Left ventricle myocardium inferior (tissue), 1 donor: ENCODE data around the gene KCNK5. TPM values are rescaled to one million over a fixed set of nuclear protein-coding genes. Genes with fewer than 3 reads are reported as not detected.

Experiments used
- DNase-seq: peaks from one replicate; pipeline ENCODE4 v3.0.0-alpha.2; 2020
- H3K27ac ChIP-seq: fragments of 200-600 bp; replicated peaks from 2 replicates; pipeline ENCODE4 v1.8.0; 2021
- H3K27me3 ChIP-seq: fragments of 200-600 bp; 2 replicates; pipeline ENCODE4 v1.8.0; 2021; ENCODE audit warnings: low read depth
- H3K36me3 ChIP-seq: fragments of 200-600 bp; 2 replicates; pipeline ENCODE4 v1.8.0; 2021
- H3K4me1 ChIP-seq: fragments of 200-600 bp; 2 replicates; pipeline ENCODE4 v1.8.0; 2021
- H3K4me3 ChIP-seq: fragments of 200-600 bp; 2 replicates; pipeline ENCODE4 v1.8.0; 2021; ENCODE audit warnings: mild to moderate bottlenecking, moderate library complexity
- H3K9me3 ChIP-seq: fragments of 200-600 bp; replicated peaks from 2 replicates; pipeline ENCODE4 v1.8.0; 2021
- intact Hi-C: fragments of 100-400 bp; cut with micrococcal nuclease; formaldehyde crosslinking; loops from one replicate; pipeline ENCODE4 v1.11.0; 2022
- total RNA-seq: library from RNA; stranded (reverse); fragmentation: NEBNext Ultra II Directional; extraction: Animal tissue kit (Norgen Biotek cat#: 25700); gene quantifications from one replicate; pipeline ENCODE4 v1.2.1, GENCODE V29; 2021
- TF ChIP-seq, protein P1 (sequence below): fragments of 200-600 bp; IDR thresholded peaks from 2 replicates; pipeline ENCODE4 v1.8.0; 2021; ENCODE audit warnings: antibody characterized with exemption, mild to moderate bottlenecking, borderline replicate concordance
- donor health status: DM: no; HTN: yes; CAD: no; lungs with severe emphysema.

Gene KCNK5
- total RNA-seq, 1 donor from 2014 or later: 0.47 TPM

DNA sequence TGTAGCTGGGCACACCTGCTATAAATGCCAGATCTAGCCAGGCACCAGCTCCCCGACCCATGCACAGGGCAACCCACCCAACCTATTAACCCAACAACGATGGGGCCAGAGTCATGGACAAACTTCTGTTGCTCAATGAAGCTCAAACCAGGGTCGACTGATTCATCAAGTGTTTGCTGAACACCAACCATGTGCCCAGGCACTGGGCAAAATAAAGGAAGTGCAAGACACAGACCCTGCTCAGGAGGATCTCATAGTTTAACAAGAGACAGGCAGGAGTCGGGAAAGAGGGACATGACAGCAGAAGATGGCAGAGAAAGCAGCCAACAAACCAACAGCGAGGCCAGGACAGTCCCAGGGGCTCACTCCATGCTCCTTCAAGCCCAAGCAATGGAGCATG is 18.8 kb downstream of the KCNK5 start:
- intact Hi-C loops: no loop called here
- H3K27ac ChIP-seq: no peak overlapping the region
- no peak overlapping the region for H3K4me3 ChIP-seq
- no peaks in the 10 kb centered on the region for H3K36me3 ChIP-seq
- no peaks in the 10 kb centered on the region for H3K9me3 ChIP-seq
- TF ChIP-seq, protein P1, sequence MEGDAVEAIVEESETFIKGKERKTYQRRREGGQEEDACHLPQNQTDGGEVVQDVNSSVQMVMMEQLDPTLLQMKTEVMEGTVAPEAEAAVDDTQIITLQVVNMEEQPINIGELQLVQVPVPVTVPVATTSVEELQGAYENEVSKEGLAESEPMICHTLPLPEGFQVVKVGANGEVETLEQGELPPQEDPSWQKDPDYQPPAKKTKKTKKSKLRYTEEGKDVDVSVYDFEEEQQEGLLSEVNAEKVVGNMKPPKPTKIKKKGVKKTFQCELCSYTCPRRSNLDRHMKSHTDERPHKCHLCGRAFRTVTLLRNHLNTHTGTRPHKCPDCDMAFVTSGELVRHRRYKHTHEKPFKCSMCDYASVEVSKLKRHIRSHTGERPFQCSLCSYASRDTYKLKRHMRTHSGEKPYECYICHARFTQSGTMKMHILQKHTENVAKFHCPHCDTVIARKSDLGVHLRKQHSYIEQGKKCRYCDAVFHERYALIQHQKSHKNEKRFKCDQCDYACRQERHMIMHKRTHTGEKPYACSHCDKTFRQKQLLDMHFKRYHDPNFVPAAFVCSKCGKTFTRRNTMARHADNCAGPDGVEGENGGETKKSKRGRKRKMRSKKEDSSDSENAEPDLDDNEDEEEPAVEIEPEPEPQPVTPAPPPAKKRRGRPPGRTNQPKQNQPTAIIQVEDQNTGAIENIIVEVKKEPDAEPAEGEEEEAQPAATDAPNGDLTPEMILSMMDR: no peak
- DNase-seq: no peak
- no peaks in the 10 kb centered on the region for H3K4me1 ChIP-seq
- H3K27me3 ChIP-seq: peaks cover 47% of the 10 kb centered on the region

DNA sequence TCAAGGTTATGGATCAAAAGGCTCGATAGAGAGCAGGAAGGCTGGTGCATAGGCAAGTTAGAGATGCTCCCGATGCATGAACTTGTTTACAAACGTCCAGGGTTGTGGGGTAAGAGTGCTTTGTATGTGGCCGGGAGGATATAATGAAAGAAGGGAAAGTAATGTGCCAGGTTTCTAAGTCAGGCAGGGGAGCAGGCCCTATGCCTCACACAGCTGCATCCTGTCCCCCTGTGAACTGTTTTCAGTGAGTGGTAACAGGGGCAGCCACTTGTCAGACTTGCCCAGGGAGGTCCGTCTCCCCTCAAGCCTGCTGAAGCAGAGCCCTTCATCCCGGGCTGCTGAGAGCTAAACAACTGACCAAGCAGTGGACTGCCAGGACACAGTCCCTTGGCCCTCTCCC is 19.4 kb downstream of the KCNK5 start:
- TF ChIP-seq, protein P1: no peak
- H3K36me3 ChIP-seq: no peaks in the 10 kb centered on the region

DNA sequence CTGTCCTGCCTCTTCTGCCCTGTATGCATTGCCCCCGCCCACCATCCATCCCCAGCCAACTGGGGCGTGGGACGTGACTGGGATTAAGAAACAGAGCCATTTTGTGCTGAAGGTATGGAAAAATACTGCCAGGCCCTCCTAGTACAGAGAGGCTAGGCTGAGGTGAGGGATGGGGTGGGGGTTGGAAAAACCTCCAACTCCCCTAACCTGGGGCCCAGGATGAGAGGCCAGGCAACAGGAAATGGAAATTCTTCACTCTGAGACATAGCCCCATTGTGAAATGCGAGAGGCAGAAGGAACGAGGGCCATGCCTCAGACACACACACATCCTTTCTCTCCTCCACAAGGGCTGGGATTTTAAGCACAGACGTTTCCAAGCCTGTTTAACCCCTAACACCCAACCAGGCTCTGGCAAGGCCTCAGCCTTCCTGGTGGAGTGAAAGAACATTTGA is 19.9 kb downstream of the KCNK5 start:
- H3K27ac ChIP-seq: no peak overlapping the region
- H3K9me3 ChIP-seq: no peaks in the 10 kb centered on the region
- DNase-seq: no peak
- TF ChIP-seq, protein P1: no peak
- H3K4me1 ChIP-seq: no peaks in the 10 kb centered on the region
- peaks cover 38% of the 10 kb centered on the region for H3K27me3 ChIP-seq
- H3K4me3 ChIP-seq: no peak overlapping the region
- intact Hi-C loops: no loop called here
- H3K36me3 ChIP-seq: no peaks in the 10 kb centered on the region

More for the DNA sequence above, 19.4 kb downstream of the KCNK5 start:
- Histone ChIP-seq H3K27ac (no peak overlapping the region), H3K4me3 (no peak overlapping the region), H3K27me3 (peaks cover 42% of the 10 kb centered on the region), H3K9me3 (no peaks in the 10 kb centered on the region), H3K4me1 (no peaks in the 10 kb centered on the region)
- intact Hi-C loops: no loop called here
- DNase-seq: no peak

DNA sequence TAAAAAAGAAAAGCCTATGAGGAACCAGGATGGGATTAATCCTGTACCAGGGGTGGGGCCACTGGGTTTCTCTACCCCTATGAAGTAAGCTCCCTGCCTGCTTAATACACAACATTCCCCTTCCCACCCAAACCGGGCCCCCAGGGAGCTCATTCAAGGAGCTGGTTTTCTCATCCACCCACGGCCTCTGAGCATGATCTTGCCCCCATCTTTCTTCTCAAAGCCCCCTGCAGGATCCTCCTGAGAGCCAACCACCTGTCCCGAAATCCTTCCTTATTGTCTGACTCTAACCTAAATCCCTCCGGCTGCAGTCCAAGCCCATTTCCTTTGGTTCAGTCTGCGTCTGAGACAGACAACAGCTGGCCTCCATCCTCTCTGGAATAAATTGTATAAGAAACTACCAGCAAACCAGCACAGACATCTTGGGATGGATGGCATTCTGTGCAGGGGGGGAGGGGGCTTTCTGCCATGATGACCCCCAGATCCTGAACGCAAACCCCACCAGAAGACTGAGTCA is 21.0 kb downstream of the KCNK5 start:
- peaks cover 27% of the 10 kb centered on the region for H3K27me3 ChIP-seq
- TF ChIP-seq, protein P1: no peak
- no peaks in the 10 kb centered on the region for H3K9me3 ChIP-seq
- no peak for DNase-seq
- intact Hi-C loops: no loop called here
- H3K4me3 ChIP-seq: no peak overlapping the region
- H3K4me1 ChIP-seq: no peaks in the 10 kb centered on the region
- H3K36me3 ChIP-seq: no peaks in the 10 kb centered on the region
- H3K27ac ChIP-seq: no peak overlapping the region

DNA sequence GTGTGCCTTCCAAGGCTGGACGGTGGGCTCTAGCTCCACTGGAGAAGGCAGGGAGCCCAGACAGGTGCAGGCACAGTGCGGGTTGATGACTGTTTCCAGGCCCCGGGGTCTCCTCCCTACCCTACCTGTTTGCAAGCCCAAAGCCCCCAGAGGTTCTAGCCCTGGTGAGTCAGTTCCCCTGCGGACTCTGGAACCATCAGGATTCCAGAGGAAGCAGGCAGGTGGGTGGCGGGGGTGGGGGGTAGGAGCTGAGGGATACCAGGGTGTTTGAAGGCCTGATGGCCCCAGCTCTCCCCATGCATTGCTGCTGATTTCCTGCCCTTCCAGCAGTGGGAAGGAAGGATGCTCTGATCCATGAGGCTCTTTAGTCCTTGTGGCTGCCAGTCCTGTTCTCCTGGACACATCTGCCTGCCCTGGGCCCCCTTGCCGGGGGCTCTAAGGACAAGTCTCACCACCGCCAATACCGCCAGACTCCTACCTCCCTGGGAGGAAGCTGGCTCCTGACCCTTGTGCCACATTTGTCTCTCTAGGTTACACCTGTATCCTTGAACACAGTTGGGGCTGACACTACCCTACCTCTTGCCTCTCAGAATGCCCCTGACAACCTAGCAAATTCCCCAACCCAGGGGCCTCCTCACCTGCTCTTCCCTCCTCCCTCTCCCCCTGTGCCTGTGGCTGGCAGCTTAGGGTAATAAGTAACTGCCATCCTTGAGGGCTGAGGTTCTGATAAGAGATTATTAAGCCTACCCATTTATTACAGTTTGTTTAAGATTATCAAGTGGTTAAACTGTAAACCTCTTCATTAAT is 21.7 kb downstream of the KCNK5 start:
- H3K36me3 ChIP-seq: no peaks in the 10 kb centered on the region
- DNase-seq: no peak
- intact Hi-C loops: no loop called here

More for the DNA sequence above, 21.7 kb downstream of the KCNK5 start:
- H3K9me3 ChIP-seq: no peaks in the 10 kb centered on the region
- peaks cover 20% of the 10 kb centered on the region for H3K27me3 ChIP-seq
- no peak overlapping the region for H3K27ac ChIP-seq
- TF ChIP-seq, protein P1: no peak
- H3K4me1 ChIP-seq: no peaks in the 10 kb centered on the region
- no peak overlapping the region for H3K4me3 ChIP-seq
